Glutamatergic neuron (in vitro differentiated cells): ENCODE measurements around the gene AEN. TPM values are rescaled to one million over a fixed set of nuclear protein-coding genes. Genes with fewer than 3 reads are reported as not detected.

ENCODE experiments used
- DNase-seq: peaks from one replicate; pipeline ENCODE4 v3.0.0; 2022
- H3K27ac Mint-ChIP-seq: one replicate; pipeline ENCODE4 v1.8.0; 2020; ENCODE audit warnings: mild to moderate bottlenecking, mixed read lengths, inconsistent platforms; ENCODE audit not compliant: unreplicated experiment
- H3K27me3 Mint-ChIP-seq: one replicate; pipeline ENCODE4 v1.8.0; 2020; ENCODE audit warnings: mild to moderate bottlenecking, moderate library complexity, mixed read lengths, inconsistent platforms; ENCODE audit not compliant: unreplicated experiment
- H3K36me3 Mint-ChIP-seq: one replicate; pipeline ENCODE4 v1.8.0; 2020; ENCODE audit warnings: mild to moderate bottlenecking, mixed read lengths, inconsistent platforms; ENCODE audit not compliant: unreplicated experiment
- H3K4me1 Mint-ChIP-seq: one replicate; pipeline ENCODE4 v1.8.0; 2020; ENCODE audit warnings: mild to moderate bottlenecking, low read depth, mixed read lengths, inconsistent platforms; ENCODE audit not compliant: unreplicated experiment
- H3K4me3 Mint-ChIP-seq: one replicate; pipeline ENCODE4 v1.8.0; 2020; ENCODE audit warnings: mild to moderate bottlenecking, mixed read lengths, inconsistent platforms; ENCODE audit not compliant: unreplicated experiment
- H3K9me3 Mint-ChIP-seq: one replicate; pipeline ENCODE4 v1.8.0; 2020; ENCODE audit warnings: mild to moderate bottlenecking, moderate library complexity, mixed read lengths, inconsistent platforms; ENCODE audit not compliant: unreplicated experiment
- total RNA-seq: library from RNA; stranded (reverse); fragmentation: NEBNext Ultra II Directional; extraction: Animal tissue kit (Norgen Biotek cat#: 25700); gene quantifications from one replicate; pipeline ENCODE4 v1.2.1, GENCODE V29; 2021; ENCODE audit not compliant: unreplicated experiment
- TF ChIP-seq, protein P1 (sequence below): fragments of 200-600 bp; sonication (generic); IDR thresholded peaks from one replicate; pipeline ENCODE4 v1.5.0; 2021; ENCODE audit not compliant: partially characterized antibody, unreplicated experiment

Gene AEN
- total RNA-seq, 1 donor from 2014 or later = 15.4 TPM

DNA sequence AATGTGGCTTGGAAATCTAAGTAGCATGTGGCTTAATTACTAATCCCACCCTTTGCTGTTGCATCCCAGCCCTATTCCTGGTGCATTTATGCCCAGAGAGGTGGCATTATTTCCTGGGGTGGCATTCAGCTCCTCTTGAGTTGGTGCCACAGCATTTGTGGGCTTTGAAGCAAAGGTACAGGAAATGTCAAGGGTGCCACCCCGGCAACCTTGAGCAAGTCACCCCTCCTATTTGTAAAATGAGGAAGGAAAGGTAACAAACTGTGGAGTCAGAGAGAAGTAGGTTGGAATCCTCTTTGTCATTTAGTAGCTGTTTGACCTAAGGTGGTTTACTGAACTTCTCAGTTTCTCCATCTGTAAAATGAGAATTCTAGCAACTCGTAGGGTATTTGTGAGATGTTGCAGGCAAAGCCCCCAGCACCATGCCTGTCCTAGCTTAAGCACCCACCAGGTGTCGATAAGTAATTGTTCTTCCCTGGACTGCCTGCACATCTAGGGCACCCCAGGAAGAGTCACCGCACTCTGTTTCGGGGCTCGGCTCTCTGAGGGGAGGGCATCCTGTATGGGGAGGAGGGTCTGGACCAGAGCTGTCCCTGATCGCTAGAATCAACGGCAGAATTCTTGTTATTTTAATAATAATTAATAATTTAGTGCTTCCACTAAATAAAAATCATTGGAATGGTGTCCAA lies 34.8 kb downstream of the AEN start:
- no peaks in the 10 kb centered on the region for H3K9me3 Mint-ChIP-seq
- no peak overlapping the region for H3K4me3 Mint-ChIP-seq
- no peak overlapping the region for H3K27ac Mint-ChIP-seq
- no peaks in the 10 kb centered on the region for H3K36me3 Mint-ChIP-seq
- H3K27me3 Mint-ChIP-seq = peaks cover 6% of the 10 kb centered on the region
- DNase-seq = no peak
- H3K4me1 Mint-ChIP-seq = no peaks in the 10 kb centered on the region
- TF ChIP-seq, protein P1, sequence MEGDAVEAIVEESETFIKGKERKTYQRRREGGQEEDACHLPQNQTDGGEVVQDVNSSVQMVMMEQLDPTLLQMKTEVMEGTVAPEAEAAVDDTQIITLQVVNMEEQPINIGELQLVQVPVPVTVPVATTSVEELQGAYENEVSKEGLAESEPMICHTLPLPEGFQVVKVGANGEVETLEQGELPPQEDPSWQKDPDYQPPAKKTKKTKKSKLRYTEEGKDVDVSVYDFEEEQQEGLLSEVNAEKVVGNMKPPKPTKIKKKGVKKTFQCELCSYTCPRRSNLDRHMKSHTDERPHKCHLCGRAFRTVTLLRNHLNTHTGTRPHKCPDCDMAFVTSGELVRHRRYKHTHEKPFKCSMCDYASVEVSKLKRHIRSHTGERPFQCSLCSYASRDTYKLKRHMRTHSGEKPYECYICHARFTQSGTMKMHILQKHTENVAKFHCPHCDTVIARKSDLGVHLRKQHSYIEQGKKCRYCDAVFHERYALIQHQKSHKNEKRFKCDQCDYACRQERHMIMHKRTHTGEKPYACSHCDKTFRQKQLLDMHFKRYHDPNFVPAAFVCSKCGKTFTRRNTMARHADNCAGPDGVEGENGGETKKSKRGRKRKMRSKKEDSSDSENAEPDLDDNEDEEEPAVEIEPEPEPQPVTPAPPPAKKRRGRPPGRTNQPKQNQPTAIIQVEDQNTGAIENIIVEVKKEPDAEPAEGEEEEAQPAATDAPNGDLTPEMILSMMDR = no peak

DNA sequence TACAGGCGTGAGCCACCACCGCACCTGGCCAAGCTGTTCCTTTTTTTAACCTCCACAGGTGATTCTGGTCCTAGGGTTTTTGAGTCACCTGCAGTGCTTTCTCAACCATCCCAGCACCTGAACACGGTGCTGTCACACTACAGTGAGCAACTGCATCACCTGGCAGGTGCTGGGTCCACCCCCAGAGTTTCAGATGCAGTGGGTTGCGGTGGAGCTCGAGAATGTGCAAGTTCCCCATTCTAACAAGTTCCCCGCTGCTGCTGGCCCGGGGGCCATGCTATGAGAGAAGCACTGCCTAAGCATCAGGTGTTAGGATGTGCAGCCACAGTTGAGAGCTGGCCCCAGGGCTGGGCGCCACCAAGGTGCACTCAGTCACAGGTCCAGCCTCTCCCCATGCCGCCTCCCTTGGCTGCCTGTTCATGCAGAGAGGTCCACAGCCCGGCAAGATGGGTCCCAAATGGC lies 35.7 kb downstream of the AEN start:
- no peak overlapping the region for H3K4me3 Mint-ChIP-seq
- no peaks in the 10 kb centered on the region for H3K9me3 Mint-ChIP-seq
- no peak overlapping the region for H3K27ac Mint-ChIP-seq
- no peaks in the 10 kb centered on the region for H3K4me1 Mint-ChIP-seq
- no peaks in the 10 kb centered on the region for H3K36me3 Mint-ChIP-seq
- H3K27me3 Mint-ChIP-seq = peaks cover 6% of the 10 kb centered on the region
- DNase-seq = no peak
- TF ChIP-seq, protein P1 = no peak

DNA sequence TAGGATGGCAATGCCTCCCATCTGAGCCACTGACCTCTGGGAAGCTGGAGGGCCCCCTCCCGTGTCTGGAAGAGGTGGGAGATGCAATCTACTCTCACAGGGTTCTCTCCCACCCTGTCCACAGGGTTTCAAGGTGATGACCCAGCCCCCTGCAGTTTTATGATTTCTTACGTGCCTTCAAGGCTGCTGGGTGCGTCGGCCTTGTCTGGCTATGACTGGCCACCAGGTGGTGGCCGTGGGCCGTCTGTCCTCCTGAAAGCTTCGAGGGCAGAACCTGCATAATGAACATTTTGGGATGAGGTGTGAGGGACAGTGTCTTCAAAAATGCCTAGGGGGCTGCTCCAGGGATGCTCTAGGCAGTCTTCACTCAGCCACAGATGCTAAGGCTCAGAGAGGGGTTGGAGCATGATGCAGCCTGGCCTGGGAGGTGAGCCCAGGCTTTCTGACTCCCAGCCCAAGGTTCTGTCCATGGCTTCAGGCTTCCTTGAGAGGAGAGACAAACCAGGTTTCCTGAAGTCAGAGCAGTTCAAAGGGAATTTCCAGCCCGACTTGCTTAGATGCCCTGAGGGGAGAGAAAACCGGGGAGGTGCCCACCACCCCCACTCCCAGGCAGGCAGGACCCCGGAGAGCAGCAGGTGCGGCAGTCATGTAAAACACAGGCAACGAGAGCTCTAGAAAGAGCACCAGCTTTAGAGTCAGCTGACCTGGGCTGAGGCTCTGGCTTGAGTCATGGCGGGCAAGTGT lies 36.4 kb downstream of the AEN start:
- no peaks in the 10 kb centered on the region for H3K4me1 Mint-ChIP-seq
- TF ChIP-seq, protein P1 = peak; percentile 65
- no peak overlapping the region for H3K4me3 Mint-ChIP-seq
- no peaks in the 10 kb centered on the region for H3K9me3 Mint-ChIP-seq
- no peaks in the 10 kb centered on the region for H3K36me3 Mint-ChIP-seq
- DNase-seq = peak; percentile 66
- H3K27ac Mint-ChIP-seq = no peak overlapping the region
- H3K27me3 Mint-ChIP-seq = peaks cover 6% of the 10 kb centered on the region

DNA sequence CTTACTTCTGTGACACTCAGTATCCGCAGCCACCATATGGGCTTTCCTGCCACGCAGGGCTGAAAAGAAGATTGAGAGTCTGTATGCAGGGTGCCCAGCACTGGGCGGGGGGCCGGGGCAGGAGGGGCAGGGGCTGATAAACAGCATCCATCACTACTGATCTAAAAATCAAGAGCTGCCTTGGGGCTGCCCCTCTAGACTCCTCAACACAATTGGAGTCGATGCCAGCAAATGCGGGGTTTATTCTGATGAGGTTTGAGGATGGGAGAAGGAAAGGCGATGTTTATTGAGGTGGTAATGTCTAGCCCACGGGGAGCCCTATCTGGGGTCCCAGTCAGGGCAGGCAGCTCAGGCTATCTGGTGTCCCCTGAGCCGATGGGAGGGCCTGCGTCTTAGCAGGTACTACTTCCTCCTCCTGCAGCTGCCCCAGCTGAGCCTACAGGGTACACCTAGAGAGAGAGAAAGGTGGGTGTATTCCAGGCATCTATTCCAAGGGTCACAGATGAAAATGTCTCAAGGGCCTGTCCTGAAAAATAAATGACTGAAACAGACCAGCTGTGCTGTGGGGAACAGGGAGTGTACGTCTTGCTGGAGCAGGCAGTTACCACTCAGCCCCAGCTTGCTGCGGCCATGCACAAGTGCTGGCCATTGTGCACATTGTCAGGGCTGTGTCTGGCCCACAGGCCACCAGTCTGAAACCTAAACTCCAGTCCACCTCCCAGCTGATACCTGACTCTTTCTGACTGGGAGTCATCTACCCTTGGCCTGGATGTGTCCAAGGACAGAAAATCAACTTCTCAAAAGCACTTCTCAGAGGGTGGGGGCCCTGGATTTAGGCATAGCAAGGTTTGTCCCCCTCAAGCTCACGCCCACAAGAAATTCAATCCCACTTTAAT lies 37.2 kb downstream of the AEN start:
- H3K27ac Mint-ChIP-seq = no peak overlapping the region
- H3K4me3 Mint-ChIP-seq = no peak overlapping the region
- no peaks in the 10 kb centered on the region for H3K4me1 Mint-ChIP-seq
- H3K36me3 Mint-ChIP-seq = no peaks in the 10 kb centered on the region
- no peaks in the 10 kb centered on the region for H3K9me3 Mint-ChIP-seq
- DNase-seq = no peak
- peaks cover 4% of the 10 kb centered on the region for H3K27me3 Mint-ChIP-seq
- TF ChIP-seq, protein P1 = no peak
